ENCODE data around the gene FAM3A.
"Not testable (repeated sequence)": the region's sequence is repeated elsewhere in the genome, so short reads cannot be mapped to it uniquely, and the experiment has no call there.

The FAM3A gene, protein sequence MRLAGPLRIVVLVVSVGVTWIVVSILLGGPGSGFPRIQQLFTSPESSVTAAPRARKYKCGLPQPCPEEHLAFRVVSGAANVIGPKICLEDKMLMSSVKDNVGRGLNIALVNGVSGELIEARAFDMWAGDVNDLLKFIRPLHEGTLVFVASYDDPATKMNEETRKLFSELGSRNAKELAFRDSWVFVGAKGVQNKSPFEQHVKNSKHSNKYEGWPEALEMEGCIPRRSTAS

DNA sequence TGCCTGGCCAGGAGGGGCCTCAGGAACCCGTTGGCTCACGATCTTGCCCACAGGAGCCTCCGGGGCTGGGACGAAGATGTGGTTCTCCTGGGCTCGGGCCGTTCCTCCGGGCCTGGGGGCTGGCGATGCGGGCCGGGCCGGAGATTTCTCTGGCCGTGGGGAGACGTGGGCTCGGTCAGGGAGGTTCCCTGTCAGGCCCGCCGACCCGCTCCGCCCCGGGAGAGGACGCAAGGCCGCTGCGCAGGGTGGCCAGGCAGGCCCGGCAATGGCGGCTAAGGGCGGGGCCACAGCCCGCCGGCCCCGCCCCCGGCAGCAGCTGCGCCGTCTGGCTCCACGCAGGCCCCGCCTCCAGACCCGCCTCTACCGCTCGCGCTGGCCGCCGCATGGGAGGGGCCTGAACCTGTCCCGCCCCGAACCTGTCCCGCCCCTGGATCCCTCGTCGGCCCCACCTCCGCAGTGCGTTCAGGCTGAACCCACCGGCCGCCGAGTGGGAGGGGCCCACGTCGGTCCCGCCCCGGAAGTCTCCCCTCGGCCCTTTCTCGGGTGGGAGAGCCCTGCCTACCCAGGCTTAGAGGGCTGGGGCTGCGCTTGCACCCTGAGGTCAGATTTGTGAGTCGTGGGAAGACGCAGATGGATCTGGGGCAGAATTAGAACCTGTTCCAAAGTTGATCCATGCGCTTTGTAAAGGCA is at the start of gene FAM3A:
TSS of gene FAM3A (minus strand) at position 267 of the 690 bp plus-strand sequence. CDS start 460 bp downstream, outside the sequence.
- peak; percentile 93 for DNase-seq

DNA sequence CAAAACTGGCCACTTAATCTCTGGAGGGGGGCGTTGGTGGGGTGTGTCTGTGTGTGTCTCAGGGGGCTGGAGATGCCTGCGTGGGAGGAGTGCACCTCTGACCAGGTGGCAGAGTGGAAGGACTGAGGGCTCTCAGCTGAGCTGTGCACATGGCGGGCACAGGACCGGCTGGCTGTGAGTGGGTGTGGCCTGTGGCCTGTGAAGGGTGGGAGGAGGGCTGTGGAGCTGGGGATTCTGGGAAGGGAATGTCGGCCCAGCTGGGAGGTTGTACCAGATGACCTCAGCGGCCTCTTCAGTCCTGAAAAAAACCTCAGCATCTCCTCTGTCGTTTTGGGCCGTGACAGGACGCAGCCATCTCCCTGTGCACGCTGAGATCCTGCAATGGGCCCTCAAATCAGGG is 46.3 kb upstream of the FAM3A start:
- not testable (repeated sequence) for DNase-seq

DNA sequence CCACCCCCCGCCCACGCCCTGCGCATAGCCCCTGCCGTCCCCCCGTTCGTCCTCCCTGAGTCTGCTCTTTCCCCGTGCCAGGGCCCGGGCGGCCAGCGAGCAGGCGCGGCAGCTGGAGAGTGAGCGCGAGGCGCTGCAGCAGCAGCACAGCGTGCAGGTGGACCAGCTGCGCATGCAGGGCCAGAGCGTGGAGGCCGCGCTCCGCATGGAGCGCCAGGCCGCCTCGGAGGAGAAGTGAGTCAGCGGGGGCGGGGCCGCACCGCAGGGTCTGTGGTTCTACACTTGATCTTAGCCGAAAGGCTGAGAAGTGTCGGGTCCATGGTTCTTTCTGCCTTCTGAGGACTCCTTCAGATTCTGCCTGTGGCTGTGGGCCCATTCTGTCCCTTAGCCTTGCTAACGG is 44.3 kb upstream of the FAM3A start:
- DNase-seq: not testable (repeated sequence)

DNA sequence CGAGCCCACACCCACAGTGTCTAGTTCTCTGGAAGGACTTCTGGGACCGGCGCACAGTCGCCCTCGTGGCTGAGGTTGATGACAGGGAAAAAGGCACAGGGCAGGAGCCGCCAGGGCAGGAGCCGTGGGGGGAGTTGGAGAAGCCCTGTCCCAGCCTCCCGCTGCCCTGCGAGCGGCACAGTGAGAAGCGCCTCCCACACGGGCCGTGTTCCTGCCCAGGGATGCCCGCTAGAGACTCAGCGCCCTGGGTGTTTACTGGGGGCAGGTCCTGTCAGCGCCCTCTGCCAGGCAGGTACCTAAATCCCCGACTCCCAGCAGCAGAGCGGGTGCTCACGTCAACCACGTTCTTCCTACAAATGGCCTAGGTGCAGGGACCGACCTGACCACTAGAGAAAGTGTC is 42.9 kb upstream of the FAM3A start:
- not testable (repeated sequence) for DNase-seq

DNA sequence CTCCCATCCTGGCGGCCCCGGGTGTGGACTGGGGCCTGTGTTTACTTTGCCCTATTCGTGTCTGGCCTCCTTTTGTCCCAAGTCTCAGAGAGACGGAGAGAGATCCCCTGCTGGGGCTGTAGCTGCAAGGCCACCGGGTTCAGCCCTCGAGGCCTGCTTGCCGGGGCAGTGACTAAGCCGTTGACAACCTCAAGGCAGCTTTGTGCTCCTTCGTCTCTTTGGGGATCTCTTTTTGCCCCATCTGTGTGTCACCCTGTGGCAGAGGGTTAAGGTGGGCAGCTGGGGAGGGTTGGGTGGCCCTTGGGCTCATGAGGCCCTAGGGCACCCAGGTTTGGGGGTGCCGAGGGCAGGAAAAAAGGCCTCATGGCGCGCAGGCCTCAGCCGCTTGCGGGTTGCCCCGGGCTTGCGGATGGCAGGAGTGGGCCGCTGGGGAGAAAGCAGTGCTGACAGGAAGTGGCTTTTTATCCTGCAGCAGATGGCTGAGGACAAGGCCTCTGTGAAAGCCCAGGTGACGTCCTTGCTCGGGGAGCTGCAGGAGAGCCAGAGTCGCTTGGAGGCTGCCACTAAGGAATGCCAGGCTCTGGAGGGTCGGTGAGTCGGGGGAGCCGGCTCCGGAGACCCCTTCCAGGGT is 42.1 kb upstream of the FAM3A start:
- not testable (repeated sequence) for DNase-seq

DNA sequence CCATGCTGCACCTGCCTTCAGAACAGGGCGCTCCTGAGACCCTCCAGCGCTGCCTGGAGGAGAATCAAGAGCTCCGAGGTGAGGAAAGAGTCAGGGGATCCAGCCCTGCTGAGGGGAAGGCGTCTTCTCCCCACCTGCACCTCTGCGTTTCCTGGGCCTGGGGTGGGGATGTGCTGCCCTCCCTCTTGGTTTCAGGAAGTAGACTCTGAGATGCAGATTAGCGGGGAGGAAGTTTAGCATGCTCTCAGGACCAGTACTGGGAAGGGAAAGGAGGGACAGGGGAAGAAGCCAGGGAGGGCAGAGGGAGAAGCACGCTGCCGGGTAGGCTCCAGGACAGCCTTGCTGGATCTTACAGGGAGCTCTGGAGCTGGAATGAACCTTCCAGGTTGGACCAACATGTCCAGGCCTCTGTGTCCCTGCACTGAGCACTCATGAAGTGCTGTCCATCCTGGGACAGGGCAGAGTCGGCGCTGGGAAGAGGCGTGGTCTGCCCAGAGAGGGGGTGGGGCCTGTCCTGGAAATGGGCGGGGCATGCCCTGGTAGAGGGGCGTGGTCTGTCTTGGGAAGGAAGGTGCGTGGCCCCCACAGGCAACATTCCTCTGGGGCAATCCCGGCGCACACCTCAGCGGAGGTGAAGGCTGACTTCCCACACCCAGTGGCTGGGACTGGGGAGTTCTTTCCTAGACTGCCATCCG is 36.2 kb upstream of the FAM3A start:
- not testable (repeated sequence) for DNase-seq

DNA sequence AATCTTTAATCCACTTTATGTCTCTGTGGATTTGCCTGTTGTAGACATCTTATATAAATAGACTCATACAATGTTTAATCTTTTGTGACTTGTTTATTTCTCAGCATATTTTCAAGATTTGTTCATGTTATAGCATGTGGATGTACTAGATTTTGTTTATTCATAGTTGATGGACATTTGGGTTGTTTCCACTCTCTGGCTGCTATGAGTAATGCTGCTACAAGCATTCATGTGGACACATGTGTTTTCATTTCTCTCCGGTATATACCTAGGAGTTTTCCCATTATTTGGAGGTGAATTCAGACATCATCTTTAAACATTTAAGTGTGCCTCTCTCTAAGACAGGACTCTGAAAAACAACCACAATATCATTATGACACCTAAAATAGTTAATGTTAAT is 33.7 kb upstream of the FAM3A start:
- no peak for DNase-seq

DNA sequence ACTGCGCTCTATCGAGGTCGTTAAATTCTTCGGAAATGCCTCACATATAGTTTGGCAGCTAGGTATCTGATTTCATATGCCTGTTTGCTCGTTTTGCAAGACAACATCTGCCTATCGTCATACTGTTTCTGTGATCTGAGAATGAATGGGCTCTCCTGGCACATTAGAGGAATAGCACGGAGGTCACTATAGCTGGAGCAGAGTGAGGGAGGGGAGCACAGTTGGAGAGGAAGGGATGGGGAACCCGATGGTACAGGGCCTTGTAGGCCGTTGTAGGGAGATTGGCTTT is 31.9 kb upstream of the FAM3A start:
- no peak for DNase-seq

DNA sequence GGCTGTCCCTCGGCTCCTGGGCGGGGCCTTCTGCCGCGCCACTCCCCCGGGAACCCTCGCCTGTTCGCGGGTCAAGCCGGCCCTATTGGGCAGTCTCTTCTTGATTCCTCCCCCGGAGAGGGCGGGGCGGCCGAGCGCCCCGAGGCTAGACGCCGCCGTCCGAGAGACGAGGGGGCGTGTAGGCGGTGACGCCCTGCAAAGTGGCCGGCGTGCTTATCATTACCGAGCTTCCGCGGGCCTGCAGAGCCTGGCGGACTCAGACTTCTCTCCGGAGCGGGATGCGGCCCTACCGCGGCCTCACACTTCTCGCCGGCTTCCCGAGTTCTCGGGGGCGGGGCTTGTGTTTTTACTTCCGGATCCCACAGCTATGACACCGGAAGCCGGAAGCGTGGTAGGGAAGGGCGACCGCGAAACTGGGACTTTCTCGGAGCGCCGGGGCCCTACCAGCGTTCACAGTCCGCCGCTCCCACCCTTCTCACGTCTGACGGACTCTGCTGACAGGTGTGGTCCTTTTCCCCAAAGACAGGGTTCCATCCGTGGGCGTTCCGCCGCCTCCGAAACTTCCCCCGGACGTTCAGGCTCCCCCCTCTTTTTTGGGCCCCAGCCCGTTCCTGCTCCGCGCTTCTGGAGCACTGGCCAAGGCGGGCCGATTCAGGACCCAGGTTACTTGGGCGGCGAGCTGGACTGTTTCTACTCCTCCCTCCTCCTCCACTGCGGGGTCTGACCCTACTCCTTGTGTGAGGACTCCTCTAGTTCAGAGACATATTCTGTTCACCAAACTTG is 31.4 kb upstream of the FAM3A start, which contains the start of gene IKBKG:
TSS of gene IKBKG (plus strand) at position 376 of the 783 bp plus-strand sequence. CDS start 4,383 bp downstream, outside the sequence.
- peak; percentile 91 for DNase-seq

DNA sequence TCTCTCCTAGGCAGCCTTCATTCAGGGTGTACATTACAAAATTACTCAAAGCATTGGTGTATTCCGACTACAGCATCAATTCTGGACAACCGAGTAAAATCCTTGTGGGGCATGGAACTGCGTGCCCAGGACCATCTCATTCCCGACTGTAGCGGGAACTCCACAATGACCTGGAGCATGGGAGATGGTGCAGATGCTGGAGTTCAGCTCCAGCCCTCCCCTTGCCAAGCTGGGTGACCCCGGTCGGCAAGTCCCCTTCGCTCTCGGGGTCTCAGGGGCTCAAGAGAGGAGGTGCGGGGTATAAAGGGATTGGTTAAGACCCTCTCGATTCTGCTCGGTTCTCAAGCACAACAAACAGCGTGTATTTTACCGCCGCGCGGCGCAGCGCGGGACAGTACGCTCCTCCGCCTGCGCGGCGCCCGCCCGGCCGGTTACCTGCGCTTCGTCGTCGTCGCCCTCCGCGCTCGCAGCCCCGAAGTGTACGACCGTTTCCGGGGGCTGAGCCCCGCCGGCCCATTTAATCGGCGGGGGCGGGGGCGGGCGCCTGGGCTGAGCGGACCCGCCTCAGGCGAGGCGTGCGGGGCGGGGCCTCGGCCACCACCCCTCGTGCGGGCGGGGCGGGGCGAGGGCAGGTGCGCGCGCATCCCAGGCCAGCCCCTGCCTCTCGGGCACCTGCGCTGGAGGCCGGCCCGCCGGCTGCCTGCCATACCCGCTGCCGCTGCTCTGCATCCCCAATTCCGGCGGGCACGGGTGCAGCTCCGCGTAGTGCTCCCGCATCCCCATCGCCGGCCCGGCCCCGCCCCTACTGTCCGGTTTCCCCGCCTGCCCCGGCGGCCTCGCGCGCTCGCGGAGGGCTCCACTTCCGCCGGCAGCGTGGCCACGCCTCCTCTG is 30.6 kb upstream of the FAM3A start, which contains the start of gene G6PD:
TSS of gene G6PD (minus strand) at position 493 of the 891 bp plus-strand sequence. CDS start 691 bp downstream, outside the sequence.
- DNase-seq: peak; percentile 83

DNA sequence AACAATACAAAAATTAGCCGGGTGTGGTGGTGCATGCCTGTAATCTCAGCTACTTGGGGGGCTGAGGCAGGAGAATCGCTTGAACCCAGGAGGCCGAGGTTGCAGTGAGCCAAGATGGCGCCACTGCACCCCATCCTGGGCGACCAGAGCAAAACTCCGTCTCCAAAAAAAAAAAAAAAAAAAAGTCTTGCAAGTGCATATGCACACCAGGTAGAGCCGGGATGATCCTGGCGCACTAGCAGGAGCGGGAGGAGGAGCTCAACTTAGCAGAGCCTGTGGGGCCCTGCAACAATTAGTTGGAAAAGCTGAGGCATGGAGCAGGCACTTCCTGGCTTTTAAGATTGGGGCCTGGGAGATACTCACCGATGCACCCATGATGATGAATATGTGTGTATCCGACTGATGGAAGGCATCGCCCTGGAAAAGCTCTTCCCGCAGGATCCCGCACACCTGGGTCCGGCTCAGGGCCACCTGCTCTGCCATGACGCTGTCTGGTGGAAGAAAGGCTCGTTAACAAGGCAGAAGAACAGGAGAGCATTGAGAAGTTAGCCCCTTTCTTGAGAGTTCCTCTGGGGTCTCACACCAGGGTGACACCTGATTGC is 29.7 kb upstream of the FAM3A start:
- DNase-seq: no peak

DNA sequence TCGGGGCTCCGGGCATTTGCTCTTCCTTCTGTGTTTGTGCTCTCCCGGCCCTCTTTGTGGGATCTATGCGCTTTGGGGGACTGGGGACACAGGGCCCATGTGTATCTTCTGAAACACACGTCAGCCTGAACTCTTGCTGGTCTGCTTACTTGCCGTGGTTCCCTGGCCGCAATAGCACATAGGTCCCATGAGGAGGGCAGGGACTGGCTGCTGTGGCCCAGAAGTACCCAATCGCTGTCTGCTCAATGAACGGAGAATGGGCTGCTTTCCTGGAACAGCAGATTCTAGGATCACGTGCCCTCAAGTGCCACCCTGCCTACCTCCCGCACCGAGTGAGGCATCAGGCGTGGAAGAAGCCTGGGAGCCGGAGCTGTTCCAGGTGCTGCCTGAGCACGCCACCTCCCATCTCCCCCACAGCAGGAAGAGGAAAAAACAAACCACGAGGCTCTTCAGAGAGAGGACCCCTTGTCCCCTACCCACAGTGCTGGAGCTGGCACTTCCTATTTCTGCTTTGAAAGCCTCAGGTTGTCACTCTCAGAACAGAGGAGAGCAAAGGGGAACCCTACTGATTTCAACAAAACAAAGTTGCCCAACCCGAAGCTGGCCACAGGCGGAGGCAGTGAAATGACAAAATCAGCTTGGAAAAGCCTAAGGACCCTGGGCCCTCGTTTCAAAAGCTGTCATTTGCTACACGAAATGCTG is 26.8 kb upstream of the FAM3A start:
- no peak for DNase-seq

DNA sequence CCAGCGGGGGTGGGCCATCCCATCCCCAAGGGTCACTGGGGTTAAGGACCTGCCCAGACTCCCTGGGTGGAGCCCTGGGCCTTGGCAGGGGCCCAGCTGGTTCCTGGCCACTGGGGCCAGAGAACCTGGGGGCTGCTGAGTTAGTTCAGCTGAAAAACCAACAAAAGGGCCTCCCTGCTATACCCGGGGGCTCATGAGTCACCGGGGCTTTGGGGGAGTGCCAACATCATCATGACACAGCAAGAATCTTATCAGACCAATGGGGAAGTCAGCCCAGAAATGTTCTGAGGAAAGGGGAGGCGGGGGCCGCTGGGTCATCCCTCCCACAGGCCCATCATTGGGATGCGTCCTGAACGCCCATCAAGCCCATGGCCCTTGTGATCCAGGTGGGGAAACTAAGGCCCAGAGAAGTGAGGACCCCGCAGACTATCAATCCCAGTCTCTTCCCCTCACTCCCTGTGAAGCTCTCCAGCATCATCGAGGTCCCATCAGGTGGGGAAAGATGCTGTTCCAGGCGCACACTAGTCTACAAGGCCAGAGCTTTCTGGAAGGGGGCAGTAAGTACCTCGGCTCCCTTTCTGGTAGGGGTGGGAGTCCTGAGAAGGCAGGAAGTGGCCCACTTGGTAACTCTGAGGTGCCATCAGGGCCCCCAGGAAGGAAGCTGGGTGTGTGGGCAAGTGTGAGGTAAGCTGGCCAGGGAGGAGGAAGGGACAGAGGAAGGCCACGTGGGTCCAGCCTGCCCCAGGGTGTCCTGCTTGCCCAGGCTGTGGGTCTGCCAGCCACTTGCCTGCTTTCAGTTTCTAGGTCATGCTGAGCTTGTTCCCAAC is 26.1 kb upstream of the FAM3A start:
- DNase-seq: no peak

DNA sequence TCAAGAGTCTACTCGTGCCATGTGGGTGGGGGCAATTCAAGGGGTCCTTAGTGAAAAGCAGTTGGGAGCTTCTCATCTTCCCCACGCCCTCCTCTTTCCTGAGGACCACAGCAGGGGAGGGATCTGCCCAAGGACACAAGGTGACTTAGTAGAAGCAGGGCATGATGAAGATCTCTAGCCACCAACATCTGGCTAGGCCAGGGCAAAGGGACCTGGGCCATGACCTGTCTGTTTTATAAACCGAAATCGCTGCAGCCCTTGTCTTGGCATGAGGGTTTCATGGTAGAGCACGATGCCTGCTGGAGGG is 25.5 kb upstream of the FAM3A start:
- no peak for DNase-seq

DNA sequence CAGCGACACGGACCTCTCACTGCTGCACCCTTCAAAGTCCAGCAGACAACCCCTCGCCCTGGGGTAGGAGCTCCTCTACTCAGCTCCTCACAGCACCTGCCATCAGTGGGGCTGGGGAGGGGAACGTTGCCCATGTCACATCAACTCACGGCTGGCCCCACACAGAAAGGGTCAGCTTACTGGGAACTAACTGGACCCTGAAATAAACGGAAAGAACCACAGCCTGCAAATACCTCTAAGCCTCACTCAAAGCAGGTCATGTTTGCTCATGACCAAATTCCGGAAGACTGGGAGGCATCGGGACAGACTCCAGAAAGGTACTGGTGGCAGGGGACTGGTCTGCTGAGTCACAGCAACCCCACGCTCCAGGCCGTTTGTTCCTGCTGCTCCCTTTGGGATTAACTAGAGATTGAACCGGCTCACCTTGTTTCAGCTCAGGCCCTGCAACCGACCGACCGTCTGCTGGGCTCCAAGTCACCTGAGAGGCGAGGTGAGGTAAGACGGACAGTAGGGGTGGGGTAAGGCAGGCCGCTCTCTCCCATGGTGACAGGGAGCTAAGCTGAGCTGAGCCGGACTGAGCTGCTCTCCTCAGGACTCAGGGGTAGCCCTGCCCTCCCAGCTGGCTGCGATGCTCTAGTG is 25.0 kb upstream of the FAM3A start:
- no peak for DNase-seq

DNA sequence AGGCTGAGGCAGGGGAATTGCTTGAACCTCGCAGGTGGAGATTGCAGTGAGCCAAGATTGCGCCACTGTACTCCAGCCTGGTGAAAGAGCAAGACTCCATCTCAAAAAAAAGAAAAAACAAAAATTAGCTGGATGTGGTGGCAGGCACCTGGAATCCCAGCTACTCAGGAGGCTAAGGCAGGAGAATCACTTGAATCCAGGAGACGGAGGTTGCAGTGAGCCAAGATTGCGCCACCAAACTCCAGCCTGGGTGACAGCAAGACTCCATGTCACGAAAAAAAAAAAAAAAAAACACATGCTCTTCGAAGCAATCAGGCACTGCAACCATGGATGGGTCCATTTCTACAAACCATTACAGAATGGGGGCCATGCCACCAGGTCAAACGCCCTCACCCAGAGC is 24.3 kb upstream of the FAM3A start:
- not testable (repeated sequence) for DNase-seq

DNA sequence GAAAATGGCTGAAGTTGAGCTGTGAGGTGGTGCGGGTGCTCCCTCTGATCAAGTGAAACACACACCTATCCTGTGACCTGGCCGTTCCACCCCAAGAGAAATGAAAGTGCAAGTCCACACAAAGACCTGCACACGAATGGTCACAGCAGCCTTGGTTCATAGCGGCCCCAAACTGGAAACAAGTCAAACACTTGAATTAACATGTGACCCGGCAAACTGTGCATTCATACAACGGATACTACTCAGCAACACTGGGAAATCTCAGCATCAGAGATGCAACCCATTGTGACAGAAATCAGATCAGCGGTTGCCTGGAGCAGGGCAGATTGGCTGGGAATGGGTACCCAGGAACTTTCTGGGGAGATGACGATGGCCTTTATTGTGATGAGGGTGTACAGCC is 23.0 kb upstream of the FAM3A start:
- DNase-seq: no peak

DNA sequence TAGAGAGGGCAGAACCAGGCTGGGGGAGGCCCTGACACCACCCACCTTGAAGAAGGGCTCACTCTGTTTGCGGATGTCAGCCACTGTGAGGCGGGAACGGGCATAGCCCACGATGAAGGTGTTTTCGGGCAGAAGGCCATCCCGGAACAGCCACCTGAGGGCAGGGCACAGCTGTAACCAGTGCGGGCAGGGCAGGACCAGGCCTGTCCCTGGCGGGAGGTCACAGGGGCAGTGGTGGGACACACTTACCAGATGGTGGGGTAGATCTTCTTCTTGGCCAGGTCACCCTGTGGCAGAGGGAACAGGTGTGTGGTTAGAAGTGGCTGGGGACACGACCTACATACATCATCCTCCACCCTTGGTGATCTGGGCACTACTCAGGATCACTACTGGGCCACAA is 19.9 kb upstream of the FAM3A start:
- DNase-seq: no peak
